Astrocyte (in vitro differentiated cells and primary cell): ENCODE measurements around the gene CDYL.

Experiments
- EZH2 ChIP-seq: IDR thresholded peaks from 2 replicates; pipeline ENCODE4 v1.6.1; 2012; ENCODE audit warnings: mild to moderate bottlenecking, low read length, inconsistent platforms; ENCODE audit not compliant: insufficient read depth
- TF ChIP-seq, protein P1 (sequence below): IDR thresholded peaks from 2 replicates; pipeline ENCODE4 v1.5.1; 2011; ENCODE audit warnings: low read depth, mild to moderate bottlenecking, inconsistent platforms, low read length, moderate library complexity; ENCODE audit not compliant: insufficient read depth

DNA sequence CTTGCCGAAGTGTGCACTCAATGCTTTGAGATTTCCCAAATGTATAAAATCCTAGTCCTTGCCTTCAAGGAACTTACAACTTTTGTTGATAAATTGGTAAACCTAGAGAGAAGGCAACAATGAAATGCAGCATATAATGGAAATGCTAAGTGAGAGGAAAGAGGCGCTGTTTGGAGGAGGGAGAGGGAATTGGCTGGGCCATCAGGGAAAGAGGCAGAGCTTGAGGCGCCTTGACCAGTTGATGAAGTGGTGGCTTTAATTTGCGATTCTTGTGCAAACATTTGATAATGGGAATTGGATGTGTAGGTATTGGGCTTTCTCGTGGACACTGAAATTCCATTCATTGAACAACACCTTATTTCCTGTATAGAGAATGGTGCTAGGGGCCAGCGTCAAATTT lies 1.9 kb upstream of the CDYL start:
- TF ChIP-seq, protein P1, sequence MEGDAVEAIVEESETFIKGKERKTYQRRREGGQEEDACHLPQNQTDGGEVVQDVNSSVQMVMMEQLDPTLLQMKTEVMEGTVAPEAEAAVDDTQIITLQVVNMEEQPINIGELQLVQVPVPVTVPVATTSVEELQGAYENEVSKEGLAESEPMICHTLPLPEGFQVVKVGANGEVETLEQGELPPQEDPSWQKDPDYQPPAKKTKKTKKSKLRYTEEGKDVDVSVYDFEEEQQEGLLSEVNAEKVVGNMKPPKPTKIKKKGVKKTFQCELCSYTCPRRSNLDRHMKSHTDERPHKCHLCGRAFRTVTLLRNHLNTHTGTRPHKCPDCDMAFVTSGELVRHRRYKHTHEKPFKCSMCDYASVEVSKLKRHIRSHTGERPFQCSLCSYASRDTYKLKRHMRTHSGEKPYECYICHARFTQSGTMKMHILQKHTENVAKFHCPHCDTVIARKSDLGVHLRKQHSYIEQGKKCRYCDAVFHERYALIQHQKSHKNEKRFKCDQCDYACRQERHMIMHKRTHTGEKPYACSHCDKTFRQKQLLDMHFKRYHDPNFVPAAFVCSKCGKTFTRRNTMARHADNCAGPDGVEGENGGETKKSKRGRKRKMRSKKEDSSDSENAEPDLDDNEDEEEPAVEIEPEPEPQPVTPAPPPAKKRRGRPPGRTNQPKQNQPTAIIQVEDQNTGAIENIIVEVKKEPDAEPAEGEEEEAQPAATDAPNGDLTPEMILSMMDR, result no peak
- TF ChIP-seq EZH2, result no peak
